Colonic mucosa (tissue), 4 donors: ENCODE results near the gene IQGAP1. TPM values are rescaled to one million over a fixed set of nuclear protein-coding genes. Genes with fewer than 3 reads are reported as not detected.
"Not testable (repeated sequence)": the region's sequence is repeated elsewhere in the genome, so short reads cannot be mapped to it uniquely, and the experiment has no call there.

ENCODE experiments used
- DNase-seq: peaks from one replicate; pipeline ENCODE4 v3.0.0-alpha.2; 2020
- H3K27ac ChIP-seq: fragments of 200-600 bp; one replicate; pipeline ENCODE4 v1.8.0; 2021
- H3K27me3 ChIP-seq: fragments of 200-600 bp; one replicate; pipeline ENCODE4 v1.8.0; 2021
- H3K36me3 ChIP-seq: fragments of 200-600 bp; one replicate; pipeline ENCODE4 v1.8.0; 2021
- H3K4me1 ChIP-seq: fragments of 200-600 bp; one replicate; pipeline ENCODE4 v1.8.0; 2021; ENCODE audit warnings: mild to moderate bottlenecking
- H3K4me3 ChIP-seq: fragments of 200-600 bp; one replicate; pipeline ENCODE4 v1.8.0; 2021
- H3K9ac ChIP-seq, 2 donors: one replicate each; pipeline ENCODE4 v1.7.0; 2013; ENCODE audit warnings: control low read depth in 2 of 2, low read depth in 2 of 2, low read length in 2 of 2
- H3K9me3 ChIP-seq: fragments of 200-600 bp; one replicate; pipeline ENCODE4 v1.8.0; 2021
- intact Hi-C: fragments of 100-400 bp; cut with DNase I; formaldehyde crosslinking; loops from one replicate; pipeline ENCODE4 v1.14.1; 2022
- total RNA-seq, 2 donors: library from RNA; stranded (reverse); fragmentation: NEBNext Ultra II Directional in 1 of 2; extraction: Animal tissue kit (Norgen Biotek cat#: 25700) in 1 of 2; gene quantifications; one replicate each; pipeline ENCODE4 v1.2.1, GENCODE V29; 2021
- TF ChIP-seq, protein P1 (sequence below): fragments of 200-600 bp; IDR thresholded peaks from one replicate; pipeline ENCODE4 v1.8.0; 2022; ENCODE audit warnings: antibody characterized with exemption, mild to moderate bottlenecking
- donor health status: healthy.
- donor health status: DM: no; HTN: no; CAD: no.
- donor health status: DM: no; HTN: no; CAD: no.

Gene IQGAP1
- total RNA-seq, 2 donors from 2014 or later = 210 to 243 TPM

DNA sequence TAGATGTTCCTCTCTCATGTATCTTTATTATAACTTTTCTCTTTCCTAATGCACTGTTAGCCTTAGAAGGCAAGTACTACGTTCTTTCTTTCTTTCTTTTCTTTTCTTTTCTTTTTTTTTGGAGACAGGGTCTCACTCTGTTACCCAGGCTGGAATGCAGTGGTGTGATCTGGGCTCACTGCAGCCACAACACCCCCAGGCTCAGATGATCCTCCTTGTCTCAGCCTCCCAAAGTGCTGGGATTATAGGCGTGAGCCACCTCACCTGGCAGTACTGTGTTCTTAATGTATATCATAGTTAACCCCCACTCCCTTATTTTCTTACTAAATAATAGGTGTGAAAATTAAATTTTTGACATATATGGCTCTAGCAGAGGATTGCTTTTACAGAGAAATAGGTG is 23.1 kb downstream of the IQGAP1 start:
- no peak for DNase-seq
- intact Hi-C loops = no loop called here
- H3K27ac ChIP-seq = no peak overlapping the region
- H3K9ac ChIP-seq = no peak overlapping the region
- no peaks in the 10 kb centered on the region for H3K27me3 ChIP-seq
- no peaks in the 10 kb centered on the region for H3K9me3 ChIP-seq
- H3K36me3 ChIP-seq = no peaks in the 10 kb centered on the region
- H3K4me1 ChIP-seq = peaks cover 15% of the 10 kb centered on the region
- no peak overlapping the region for H3K4me3 ChIP-seq
- TF ChIP-seq, protein P1, sequence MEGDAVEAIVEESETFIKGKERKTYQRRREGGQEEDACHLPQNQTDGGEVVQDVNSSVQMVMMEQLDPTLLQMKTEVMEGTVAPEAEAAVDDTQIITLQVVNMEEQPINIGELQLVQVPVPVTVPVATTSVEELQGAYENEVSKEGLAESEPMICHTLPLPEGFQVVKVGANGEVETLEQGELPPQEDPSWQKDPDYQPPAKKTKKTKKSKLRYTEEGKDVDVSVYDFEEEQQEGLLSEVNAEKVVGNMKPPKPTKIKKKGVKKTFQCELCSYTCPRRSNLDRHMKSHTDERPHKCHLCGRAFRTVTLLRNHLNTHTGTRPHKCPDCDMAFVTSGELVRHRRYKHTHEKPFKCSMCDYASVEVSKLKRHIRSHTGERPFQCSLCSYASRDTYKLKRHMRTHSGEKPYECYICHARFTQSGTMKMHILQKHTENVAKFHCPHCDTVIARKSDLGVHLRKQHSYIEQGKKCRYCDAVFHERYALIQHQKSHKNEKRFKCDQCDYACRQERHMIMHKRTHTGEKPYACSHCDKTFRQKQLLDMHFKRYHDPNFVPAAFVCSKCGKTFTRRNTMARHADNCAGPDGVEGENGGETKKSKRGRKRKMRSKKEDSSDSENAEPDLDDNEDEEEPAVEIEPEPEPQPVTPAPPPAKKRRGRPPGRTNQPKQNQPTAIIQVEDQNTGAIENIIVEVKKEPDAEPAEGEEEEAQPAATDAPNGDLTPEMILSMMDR = no peak

DNA sequence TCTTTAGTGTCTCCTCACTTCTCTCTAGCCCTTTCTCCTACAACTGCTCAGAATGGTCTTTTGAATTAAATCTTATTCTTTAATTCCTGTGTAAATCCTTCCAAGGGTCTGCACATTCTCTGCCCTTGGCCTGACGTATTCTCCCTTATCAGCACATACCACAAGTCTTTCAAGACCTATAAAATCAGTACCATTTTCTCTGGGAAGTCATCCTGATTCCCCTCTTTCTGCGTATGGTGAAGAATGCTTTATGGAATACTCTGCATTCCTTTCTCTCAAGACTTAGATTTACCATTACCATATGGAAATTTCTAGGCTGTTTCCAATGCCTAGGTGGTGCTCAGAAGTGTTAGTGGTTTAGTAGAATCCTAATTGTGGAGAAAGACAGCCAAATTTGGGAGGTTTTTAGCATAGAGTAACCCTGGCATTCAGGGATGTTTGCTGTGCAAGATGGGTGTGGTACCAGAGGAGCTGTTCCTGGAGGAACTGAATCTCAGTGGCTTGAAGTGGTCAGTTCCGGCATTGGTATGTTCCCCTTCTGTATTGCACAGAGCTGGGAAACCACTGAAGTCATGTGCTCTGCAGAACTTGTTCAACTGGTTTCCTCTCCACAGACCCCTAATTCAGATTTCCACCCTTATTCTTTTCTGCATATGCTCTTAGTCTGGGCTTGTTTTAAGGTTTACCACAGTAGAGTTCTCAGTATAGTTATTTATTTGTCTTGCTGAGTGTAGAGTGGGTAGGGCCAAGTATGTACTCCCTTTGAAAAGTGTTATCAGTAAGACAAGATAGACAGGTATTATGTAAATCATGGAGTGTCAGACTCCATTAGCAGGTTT is 24.5 kb downstream of the IQGAP1 start:
- intact Hi-C loops = no loop called here
- TF ChIP-seq, protein P1 = no peak
- no peaks in the 10 kb centered on the region for H3K36me3 ChIP-seq
- H3K9me3 ChIP-seq = no peaks in the 10 kb centered on the region
- no peak overlapping the region for H3K4me3 ChIP-seq
- peak; percentile 84 for DNase-seq
- peak overlapping the region; percentile 77 for H3K27ac ChIP-seq
- peak overlapping the region in 1 of 2 donors; percentile 73 for H3K9ac ChIP-seq
- no peaks in the 10 kb centered on the region for H3K27me3 ChIP-seq
- peaks cover 15% of the 10 kb centered on the region for H3K4me1 ChIP-seq

DNA sequence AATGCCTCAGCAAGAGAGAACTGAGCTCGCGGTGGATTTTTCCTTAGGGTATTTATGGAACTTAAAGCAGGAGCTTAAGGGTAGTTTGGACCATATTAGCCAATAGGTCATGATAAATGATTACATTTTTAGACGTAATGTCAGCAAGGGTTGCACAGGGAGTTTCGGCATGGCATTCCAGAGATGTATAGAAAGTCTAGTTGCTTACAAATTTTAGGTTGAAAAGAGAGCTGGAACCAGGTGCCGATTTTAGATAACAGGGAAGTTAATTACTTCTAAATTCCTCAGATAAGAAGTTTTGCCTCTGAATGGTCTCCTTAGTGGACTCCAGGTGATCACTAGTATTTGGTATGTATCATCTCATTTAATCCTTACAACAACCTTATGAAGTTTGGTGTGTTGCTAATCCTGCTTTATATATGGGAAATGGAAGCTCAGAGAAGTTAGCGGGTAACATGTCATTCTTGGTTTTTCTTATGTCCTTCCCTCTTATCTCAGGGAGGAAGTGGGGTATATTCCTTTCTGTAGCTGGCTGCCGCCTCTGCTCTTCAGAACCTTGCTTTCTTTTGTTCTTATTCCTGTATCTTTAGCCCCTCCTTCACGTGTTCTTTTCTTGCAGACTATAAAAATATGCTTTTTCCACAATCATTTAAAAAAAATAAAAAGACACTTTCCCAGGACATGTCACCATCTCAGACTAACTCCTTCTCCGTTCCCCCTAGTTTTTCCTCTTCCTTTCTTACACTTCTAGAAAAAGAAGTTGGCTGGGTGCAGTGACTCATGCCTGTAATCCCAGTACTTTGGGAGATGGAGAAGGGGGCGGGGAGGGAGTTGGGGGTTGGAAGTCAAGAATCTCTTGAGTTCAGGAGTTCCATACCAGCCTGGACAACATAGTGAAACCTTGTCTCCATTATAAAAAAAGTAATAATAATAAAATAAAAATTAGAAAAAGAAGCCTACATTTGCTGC is 25.7 kb downstream of the IQGAP1 start:
- Histone ChIP-seq H3K9ac (peak overlapping the region in 1 of 2 donors; percentile 73), H3K27me3 (no peaks in the 10 kb centered on the region), H3K4me1 (peaks cover 23% of the 10 kb centered on the region), H3K9me3 (no peaks in the 10 kb centered on the region), H3K27ac (peak overlapping the region; percentile 77), H3K36me3 (no peaks in the 10 kb centered on the region), H3K4me3 (no peak overlapping the region)
- TF ChIP-seq, protein P1 = no peak
- no peak for DNase-seq
- intact Hi-C loops = no loop called here

DNA sequence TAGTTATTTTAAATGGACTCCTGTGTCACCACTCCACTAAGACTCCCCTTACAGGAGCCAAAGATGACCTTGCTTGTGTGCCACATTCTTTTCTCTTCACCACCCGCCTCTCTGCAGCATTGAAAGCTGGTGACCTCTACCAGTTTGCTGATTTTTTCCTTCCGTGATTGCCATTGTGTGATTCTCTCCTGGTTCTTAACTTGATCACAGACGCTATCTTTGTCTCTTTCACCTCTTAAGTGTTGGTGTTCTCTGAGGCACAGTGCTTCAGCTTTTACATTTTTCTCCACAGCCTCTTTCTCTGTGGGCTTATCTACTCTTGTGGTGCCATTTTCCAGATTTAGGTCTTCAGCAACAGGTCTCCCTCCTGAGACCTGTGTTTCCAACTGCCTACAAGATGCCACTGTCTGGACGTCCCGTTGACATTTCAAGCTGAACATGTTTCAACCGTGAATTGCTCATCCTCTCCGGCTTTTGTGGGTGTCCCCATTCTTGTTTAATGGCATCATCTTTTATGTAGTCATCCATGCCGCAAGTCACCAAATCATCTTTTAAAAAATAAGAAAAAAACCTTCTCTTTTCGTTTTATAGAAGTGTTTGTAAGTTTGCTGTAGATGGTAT is 26.5 kb downstream of the IQGAP1 start:
- no peak overlapping the region for H3K9ac ChIP-seq
- TF ChIP-seq, protein P1 = no peak
- no peaks in the 10 kb centered on the region for H3K9me3 ChIP-seq
- peaks cover 25% of the 10 kb centered on the region for H3K4me1 ChIP-seq
- H3K36me3 ChIP-seq = no peaks in the 10 kb centered on the region
- no peak overlapping the region for H3K4me3 ChIP-seq
- H3K27me3 ChIP-seq = no peaks in the 10 kb centered on the region
- DNase-seq = no peak
- intact Hi-C loops = no loop called here
- no peak overlapping the region for H3K27ac ChIP-seq

DNA sequence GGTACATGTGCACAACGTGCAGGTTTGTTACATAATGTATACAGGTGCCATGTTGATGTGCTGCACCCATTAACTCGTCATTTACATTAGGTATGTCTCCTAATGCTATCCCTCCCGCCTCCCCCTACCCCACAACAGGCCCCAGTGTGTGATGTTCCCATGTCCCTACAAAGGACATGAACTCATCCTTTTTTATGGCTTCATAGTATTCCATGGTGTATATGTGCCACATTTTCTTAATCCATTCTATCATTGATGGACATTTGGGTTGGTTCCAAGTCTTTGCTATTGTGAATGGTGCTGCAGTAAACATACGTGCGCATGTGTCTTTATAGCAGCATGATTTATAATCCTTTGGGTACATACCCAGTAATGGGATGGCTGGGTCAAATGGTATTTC is 28.0 kb downstream of the IQGAP1 start:
- H3K9me3 ChIP-seq, H3K36me3 ChIP-seq, H3K27me3 ChIP-seq, H3K27ac ChIP-seq, H3K9ac ChIP-seq, DNase-seq, H3K4me3 ChIP-seq, intact Hi-C loops: not testable (repeated sequence)
- H3K4me1 ChIP-seq = peaks cover 34% of the 10 kb centered on the region
